Ishikawa (cell line): ENCODE measurements around the gene MAEA.

Source experiments
- RAD21 ChIP-seq: IDR thresholded peaks from 2 replicates; pipeline ENCODE4 v1.6.1; 2012; ENCODE audit warnings: low read depth
- TF ChIP-seq, protein P1 (sequence below): IDR thresholded peaks from 2 replicates; pipeline ENCODE4 v1.6.1; 2012; ENCODE audit warnings: low read depth, mild to moderate bottlenecking

DNA sequence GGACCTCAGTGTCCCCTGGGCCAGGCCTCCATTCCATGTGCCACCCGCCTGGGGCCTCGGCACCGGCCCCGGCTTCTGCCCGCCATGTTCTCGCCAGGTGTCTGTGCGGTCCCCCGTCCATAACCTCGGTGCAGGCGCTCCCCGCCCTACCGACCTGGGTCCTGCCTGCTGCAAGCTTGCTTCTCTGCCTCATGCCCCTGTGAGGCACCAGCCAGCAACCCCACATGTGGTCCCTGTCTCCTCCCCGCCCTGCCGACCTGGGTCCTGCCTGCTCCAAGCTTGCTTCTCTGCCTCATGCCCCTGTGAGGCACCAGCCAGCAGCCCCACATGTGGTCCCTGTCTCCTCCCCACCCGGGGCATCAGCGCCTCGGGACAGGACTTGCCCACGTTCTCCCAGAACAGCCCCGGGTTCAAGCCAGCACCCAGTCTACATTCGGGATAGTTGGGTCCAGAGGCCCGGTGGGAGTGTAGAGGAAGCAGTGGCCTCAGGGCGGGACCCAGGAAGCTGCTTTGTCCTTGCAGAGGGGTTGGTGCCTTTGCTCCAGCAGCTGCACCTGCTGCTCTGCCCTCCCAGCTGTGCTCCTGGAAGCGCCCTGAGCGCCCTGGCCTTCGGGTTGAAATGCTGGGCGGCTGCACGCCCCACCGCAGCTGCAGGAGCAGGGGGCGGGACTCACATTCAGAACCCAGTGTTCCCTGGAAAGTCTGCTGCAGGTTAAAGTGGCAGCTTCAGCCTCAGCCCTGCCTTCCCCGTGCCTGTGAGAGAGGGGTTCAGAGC, 37.2 kb downstream of the MAEA start:
- TF ChIP-seq, protein P1, sequence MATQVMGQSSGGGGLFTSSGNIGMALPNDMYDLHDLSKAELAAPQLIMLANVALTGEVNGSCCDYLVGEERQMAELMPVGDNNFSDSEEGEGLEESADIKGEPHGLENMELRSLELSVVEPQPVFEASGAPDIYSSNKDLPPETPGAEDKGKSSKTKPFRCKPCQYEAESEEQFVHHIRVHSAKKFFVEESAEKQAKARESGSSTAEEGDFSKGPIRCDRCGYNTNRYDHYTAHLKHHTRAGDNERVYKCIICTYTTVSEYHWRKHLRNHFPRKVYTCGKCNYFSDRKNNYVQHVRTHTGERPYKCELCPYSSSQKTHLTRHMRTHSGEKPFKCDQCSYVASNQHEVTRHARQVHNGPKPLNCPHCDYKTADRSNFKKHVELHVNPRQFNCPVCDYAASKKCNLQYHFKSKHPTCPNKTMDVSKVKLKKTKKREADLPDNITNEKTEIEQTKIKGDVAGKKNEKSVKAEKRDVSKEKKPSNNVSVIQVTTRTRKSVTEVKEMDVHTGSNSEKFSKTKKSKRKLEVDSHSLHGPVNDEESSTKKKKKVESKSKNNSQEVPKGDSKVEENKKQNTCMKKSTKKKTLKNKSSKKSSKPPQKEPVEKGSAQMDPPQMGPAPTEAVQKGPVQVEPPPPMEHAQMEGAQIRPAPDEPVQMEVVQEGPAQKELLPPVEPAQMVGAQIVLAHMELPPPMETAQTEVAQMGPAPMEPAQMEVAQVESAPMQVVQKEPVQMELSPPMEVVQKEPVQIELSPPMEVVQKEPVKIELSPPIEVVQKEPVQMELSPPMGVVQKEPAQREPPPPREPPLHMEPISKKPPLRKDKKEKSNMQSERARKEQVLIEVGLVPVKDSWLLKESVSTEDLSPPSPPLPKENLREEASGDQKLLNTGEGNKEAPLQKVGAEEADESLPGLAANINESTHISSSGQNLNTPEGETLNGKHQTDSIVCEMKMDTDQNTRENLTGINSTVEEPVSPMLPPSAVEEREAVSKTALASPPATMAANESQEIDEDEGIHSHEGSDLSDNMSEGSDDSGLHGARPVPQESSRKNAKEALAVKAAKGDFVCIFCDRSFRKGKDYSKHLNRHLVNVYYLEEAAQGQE, result no peak
- no peak for TF ChIP-seq RAD21
